ENCODE data around the gene POLR2A.

GRCh38 chr17:7448461-7448860, 35.7 kb upstream of the POLR2A start:
- no peak for TF ChIP-seq CTCF (IDR thresholded peaks at IDR 0.05)
- TF ChIP-seq POLR2A (IDR thresholded peaks at IDR 0.05) = no peak

Measured in right lobe of liver (tissue), 4 donors.